NCI-H526 (cell line): Measurements from ENCODE around the gene GABRG3.
A peak's percentile ranks its signal among the peaks of the same experiment; 100 is the strongest.

Experiments used
- DNase-seq, 2 experiments: peaks; one replicate each; lab custom pipeline; 2025; lab: John Stamatoyannopoulos, UW

The GABRG3 gene

DNA sequence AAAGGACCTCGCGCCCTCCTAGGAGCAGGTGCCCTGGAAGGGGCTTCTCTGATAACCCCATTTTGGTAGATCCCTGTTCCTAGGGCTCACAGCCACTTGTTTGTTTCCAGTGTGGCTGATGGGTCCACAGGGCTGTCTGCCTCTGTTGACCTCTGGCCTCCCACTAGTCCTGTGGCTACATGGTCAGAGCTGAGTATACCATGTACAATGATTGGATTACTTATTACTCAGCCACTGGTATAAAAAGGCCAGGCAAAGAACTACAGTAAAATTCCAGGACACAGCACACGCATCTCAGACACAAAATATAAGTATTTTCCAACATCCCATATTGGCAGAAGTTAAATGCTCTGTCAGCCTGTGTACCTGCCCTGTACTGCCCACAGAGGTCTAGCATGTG is 277.3 kb downstream of the GABRG3 start:
- no peak for DNase-seq

DNA sequence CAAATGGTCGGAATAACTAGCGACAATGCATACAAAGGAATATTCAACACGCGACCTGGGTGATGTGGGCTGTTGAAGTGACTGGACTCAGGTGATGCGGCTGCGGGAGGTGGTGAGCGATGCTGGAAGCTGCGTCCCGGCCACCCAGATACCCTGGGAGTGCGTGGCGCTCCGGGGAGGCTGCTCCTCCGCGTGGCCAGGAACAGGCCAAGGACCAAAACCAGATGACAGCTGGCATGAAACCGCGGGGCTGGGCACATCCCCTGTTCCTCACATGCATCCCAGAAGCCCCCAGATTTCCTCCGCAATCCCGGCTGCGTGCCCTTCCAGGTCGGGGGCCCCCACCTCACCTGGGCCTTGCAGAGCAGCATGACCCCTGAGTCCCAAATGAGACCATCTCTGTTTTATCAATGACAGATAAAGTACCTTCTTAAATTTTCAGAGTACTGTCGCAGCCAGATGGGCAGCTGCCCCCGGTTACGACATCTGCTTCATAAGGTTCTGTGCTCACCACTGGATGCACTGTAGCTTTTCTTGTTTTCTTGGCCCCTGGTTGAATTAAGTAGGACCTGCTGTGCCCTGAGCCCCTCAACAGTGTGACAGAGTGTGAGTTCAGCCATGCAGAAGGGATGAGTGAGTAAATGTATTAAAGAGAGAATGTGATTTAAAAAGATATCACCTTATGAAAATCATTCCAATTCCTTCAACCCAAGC is 278.2 kb downstream of the GABRG3 start:
- no peak for DNase-seq

- DNase-seq, result no peak
These were observed 278.8 kb downstream of the GABRG3 start for GRCh38 chr15:27249760-27250109.

DNA sequence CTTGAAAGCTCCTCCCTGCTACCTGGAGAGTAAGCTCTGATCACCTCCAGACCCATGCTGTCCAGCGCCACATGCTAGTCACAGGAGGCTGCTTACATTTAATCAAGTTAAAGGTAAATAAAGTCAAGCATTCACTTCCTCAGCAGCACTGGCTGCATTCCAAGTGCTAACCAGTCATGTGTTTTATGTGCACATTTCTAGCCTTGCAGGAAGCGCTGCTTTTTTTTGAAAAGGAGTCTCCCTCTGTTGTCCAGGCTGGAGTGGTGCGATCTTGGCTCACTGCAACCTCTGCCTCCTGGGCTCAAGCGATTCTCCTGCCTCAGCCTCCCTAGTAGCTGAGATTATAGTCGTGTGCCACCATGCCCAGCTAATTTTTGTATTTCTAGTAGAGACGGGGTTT is 279.2 kb downstream of the GABRG3 start:
- DNase-seq, result peak in 1 of 2 experiments; percentile 16

DNA sequence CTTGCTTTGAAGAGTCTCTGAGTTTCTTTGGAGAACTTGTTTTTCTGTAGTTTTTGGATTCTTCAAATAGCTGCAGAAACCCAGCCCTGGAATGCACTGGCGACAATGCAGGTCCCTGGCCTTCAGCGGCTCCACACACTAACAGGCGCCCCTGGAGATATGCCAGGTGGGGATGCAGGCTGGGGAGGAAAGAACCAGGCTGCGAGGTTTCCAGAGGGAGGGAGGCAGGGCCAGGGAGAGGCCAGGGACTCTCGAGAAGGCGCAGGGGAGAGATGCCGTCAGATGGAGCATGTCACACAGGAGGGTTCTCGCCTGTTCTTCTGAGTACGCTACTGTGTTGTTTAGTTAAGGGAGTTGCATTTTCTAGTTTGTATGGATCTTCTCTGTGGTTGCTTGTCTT is 283.1 kb downstream of the GABRG3 start:
- no peak for DNase-seq

DNA sequence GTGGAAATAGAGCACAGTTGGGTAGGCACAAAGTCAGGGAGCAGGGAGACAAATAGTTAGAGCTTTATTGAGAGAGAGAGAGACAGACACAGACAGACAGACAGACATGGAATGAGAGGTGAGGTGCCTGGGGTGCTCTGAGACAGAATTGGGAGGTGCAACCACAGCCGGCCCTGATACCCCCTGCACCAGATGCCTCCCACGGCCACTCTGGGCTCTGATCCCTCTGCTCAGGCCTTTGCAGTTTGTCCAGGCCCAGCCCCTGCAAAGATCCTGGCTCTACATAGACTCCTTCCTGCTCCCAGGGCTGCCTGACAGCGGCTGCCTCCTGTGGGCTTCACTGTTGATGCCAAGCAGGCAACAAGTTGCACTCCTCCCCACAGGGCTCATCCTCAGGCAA is 283.8 kb downstream of the GABRG3 start:
- DNase-seq, result no peak

- no peak for DNase-seq
These were observed 285.5 kb downstream of the GABRG3 start for GRCh38 chr15:27256446-27256845.

GRCh38 chr15:27258287-27258686 is 287.3 kb downstream of the GABRG3 start:
- DNase-seq, result peak in 1 of 2 experiments; percentile 24

GRCh38 chr15:27260523-27260922 is 289.5 kb downstream of the GABRG3 start:
- DNase-seq, result no peak

DNA sequence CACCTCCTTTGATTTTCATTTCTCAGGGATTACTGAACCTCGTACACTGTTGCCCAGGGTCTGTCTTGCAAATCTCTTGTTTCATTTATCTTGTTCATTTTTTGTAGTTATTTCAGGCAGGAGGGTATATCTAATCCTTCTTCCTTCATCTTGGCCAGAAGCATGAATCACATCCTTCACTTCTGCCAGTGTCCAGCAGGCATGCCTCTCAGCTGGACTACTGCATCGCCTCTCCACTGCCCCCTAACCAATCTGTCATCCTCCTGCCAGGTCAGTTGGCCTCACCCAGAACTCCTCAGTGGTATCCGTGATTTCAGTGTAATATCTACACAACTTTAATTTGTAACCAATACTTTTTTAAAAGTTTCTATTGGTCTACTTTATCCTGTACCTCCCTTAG is 297.9 kb downstream of the GABRG3 start:
- DNase-seq, result no peak

GRCh38 chr15:27271258-27271657 is 300.3 kb downstream of the GABRG3 start:
- DNase-seq, result peak; percentile 89 to 96

DNA sequence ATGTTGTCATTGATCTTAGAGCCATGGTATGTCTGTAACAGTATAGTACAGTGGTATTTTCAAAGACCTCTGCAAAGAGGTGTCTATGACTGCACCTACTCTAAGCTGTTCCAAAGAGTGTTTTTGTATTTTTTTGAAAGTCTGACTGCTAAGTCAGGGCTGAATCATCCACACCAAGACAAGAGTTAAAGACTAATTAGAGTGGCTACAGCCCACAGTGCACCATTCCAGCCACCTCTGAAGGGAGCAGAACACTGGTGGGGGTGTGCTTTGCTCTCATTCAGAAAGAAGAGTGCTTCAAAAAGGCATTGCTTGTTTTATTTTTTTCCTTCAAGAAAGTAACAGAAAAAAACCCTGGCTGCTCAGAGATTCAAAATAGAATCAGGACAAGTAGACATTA is 301.4 kb downstream of the GABRG3 start:
- no peak for DNase-seq

DNA sequence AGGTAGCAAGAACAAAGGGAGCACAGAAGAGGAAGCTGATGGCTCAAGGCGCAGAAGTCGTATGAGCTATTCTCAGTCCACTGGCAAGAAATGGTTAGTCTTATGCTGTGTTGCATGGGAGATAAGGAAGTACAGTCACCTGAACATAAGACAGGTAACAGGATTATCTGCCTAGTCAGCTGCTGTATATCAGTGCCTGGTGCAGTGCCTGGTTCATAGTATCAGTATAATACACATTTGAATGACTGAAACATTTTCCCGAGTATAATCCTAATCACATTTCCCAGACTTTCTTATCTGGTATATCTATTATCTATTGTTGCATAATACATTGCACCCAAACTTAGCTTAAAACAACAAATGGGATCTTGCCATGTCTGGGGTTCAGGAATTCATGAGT is 302.5 kb downstream of the GABRG3 start:
- DNase-seq, result no peak

GRCh38 chr15:27278761-27279160 is 307.8 kb downstream of the GABRG3 start:
- peak; percentile 23 to 36 for DNase-seq

- no peak for DNase-seq
These were observed 321.7 kb downstream of the GABRG3 start for GRCh38 chr15:27292641-27293040.

GRCh38 chr15:27293607-27294006 is 322.6 kb downstream of the GABRG3 start:
- no peak for DNase-seq

DNA sequence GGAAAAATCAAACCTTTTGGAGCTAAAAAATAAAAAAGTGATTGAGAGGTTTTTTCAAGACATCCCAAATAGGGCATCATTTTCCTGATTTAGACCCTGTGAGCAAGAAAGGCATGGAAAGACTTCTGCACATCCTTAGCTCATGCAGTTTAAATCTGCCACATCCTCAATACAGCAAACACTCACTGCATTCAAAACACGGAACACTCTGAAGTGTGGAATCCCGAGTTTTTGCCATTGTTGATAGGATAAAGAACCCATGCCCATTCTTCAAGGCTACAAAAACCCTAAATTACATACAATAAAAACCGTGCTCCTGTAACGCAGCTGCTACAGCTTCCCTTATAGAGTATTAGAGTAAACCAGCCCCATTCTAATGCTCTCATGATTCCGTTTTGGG is 346.8 kb downstream of the GABRG3 start:
- DNase-seq, result no peak

GRCh38 chr15:27323801-27324200 is 352.8 kb downstream of the GABRG3 start:
- DNase-seq, result no peak

- DNase-seq, result peak in 1 of 2 experiments; percentile 9
These were observed 354.1 kb downstream of the GABRG3 start for GRCh38 chr15:27324886-27325615.

- DNase-seq, result no peak
These were observed 356.6 kb downstream of the GABRG3 start for GRCh38 chr15:27327467-27328025.

- DNase-seq, result no peak
These were observed 357.2 kb downstream of the GABRG3 start for GRCh38 chr15:27328186-27328585.

GRCh38 chr15:27328608-27329007 is 357.6 kb downstream of the GABRG3 start:
- DNase-seq, result no peak

GRCh38 chr15:27330326-27330725 is 359.3 kb downstream of the GABRG3 start:
- DNase-seq, result no peak
